Type B pancreatic cell (in vitro differentiated cells): Measurements from ENCODE around the gene MAP2K6. TPM values are rescaled to one million over a fixed set of nuclear protein-coding genes. Genes with fewer than 3 reads are reported as not detected.

ENCODE experiments used
- DNase-seq: peaks from one replicate; pipeline ENCODE4 v3.0.0; 2021; ENCODE audit warnings: mixed read lengths; ENCODE audit not compliant: unreplicated experiment; ENCODE audit errors: extremely low spot score
- H3K27ac Mint-ChIP-seq: 2 replicates; pipeline ENCODE4 v1.8.0; 2021; ENCODE audit warnings: mild to moderate bottlenecking, mixed read lengths
- H3K27me3 Mint-ChIP-seq: 2 replicates; pipeline ENCODE4 v1.8.0; 2021; ENCODE audit warnings: mixed read lengths
- H3K36me3 Mint-ChIP-seq: 2 replicates; pipeline ENCODE4 v1.8.0; 2021; ENCODE audit warnings: mixed read lengths
- H3K4me1 Mint-ChIP-seq: one replicate; pipeline ENCODE4 v1.8.0; 2021; ENCODE audit warnings: mixed read lengths; ENCODE audit not compliant: unreplicated experiment
- H3K4me3 Mint-ChIP-seq: 2 replicates; pipeline ENCODE4 v1.8.0; 2021; ENCODE audit warnings: mild to moderate bottlenecking, mixed read lengths
- H3K9me3 Mint-ChIP-seq: 2 replicates; pipeline ENCODE4 v1.8.0; 2021; ENCODE audit warnings: mixed read lengths
- total RNA-seq: library from RNA; stranded (reverse); gene quantifications from 2 replicates; pipeline ENCODE4 v1.2.1, GENCODE V29; 2021; ENCODE audit warnings: low replicate concordance
- TF ChIP-seq, protein P1 (sequence below): fragments of 200-600 bp; sonication (generic); conservative IDR thresholded peaks from 2 replicates; pipeline ENCODE4 v1.5.0; 2021; ENCODE audit warnings: antibody characterized with exemption, mild to moderate bottlenecking

MAP2K6 gene
- total RNA-seq, 1 donor from 2014 or later = 28.8 TPM

GRCh38 chr17:69427486-69428197 lies 13.1 kb downstream of the MAP2K6 start:
- Mint-ChIP-seq H3K27ac (peak overlapping the region; percentile 62), H3K9me3 (no peaks in the 10 kb centered on the region), H3K4me1 (peaks cover 33% of the 10 kb centered on the region), H3K27me3 (no peaks in the 10 kb centered on the region), H3K36me3 (peaks cover 13% of the 10 kb centered on the region), H3K4me3 (no peak overlapping the region)
- DNase-seq = no peak
- TF ChIP-seq, protein P1, sequence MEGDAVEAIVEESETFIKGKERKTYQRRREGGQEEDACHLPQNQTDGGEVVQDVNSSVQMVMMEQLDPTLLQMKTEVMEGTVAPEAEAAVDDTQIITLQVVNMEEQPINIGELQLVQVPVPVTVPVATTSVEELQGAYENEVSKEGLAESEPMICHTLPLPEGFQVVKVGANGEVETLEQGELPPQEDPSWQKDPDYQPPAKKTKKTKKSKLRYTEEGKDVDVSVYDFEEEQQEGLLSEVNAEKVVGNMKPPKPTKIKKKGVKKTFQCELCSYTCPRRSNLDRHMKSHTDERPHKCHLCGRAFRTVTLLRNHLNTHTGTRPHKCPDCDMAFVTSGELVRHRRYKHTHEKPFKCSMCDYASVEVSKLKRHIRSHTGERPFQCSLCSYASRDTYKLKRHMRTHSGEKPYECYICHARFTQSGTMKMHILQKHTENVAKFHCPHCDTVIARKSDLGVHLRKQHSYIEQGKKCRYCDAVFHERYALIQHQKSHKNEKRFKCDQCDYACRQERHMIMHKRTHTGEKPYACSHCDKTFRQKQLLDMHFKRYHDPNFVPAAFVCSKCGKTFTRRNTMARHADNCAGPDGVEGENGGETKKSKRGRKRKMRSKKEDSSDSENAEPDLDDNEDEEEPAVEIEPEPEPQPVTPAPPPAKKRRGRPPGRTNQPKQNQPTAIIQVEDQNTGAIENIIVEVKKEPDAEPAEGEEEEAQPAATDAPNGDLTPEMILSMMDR = no peak

DNA sequence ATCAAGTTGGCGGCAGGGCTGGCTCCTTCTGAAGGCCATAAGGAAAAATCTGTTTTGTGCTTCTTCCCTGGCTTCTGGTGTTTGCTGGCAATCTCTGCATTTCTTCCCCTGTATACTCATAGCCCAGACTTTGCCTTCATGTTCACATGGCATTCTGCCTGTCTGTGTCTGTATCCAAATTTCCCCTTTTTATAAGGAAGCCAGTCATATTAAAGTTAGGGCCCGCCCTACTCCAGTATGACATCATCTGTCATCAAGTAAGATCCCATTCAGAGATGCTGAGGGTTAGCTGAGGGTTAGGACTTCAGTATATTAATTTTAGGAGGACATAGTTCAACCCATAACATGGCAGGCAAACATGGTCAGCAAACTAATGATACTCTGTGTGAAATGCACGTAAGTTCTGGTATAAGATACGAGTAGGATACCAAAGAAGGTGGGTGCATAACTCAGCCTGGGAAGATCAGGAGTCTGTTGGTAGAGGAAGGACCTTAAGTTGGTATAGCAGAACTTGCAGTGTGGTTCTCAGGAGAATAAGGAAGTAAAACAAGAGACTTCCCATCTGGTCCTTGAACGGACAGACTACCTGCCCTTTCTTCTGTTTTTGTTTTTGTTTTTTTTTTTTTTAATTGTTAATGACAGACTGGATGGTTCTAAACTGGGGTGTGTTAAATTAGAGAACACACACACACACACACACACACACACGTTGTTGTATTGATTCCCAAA lies 13.9 kb downstream of the MAP2K6 start:
- peak overlapping the region; percentile 62 for H3K27ac Mint-ChIP-seq
- peaks cover 37% of the 10 kb centered on the region for H3K4me1 Mint-ChIP-seq
- no peak for DNase-seq
- TF ChIP-seq, protein P1 = no peak
- peaks cover under 1% of the 10 kb centered on the region for H3K9me3 Mint-ChIP-seq
- no peak overlapping the region for H3K4me3 Mint-ChIP-seq
- H3K36me3 Mint-ChIP-seq = peaks cover 11% of the 10 kb centered on the region
- no peaks in the 10 kb centered on the region for H3K27me3 Mint-ChIP-seq

- no peak for DNase-seq
- H3K4me3 Mint-ChIP-seq = peak overlapping the region; percentile 68
- peak overlapping the region; percentile 89 for H3K27ac Mint-ChIP-seq
- no peaks in the 10 kb centered on the region for H3K27me3 Mint-ChIP-seq
- peaks cover 42% of the 10 kb centered on the region for H3K4me1 Mint-ChIP-seq
- H3K9me3 Mint-ChIP-seq = peaks cover 6% of the 10 kb centered on the region
- H3K36me3 Mint-ChIP-seq = peaks cover 10% of the 10 kb centered on the region
- TF ChIP-seq, protein P1 = no peak
Observed at GRCh38 chr17:69430488-69430887, 16.0 kb downstream of the MAP2K6 start.

- Mint-ChIP-seq H3K27me3 (no peaks in the 10 kb centered on the region), H3K4me3 (no peak overlapping the region), H3K4me1 (peaks cover 33% of the 10 kb centered on the region), H3K27ac (no peak overlapping the region), H3K36me3 (peaks cover 10% of the 10 kb centered on the region), H3K9me3 (peaks cover 6% of the 10 kb centered on the region)
- DNase-seq = no peak
- TF ChIP-seq, protein P1 = no peak
Observed at GRCh38 chr17:69431835-69432234, 17.3 kb downstream of the MAP2K6 start.

- peaks cover 6% of the 10 kb centered on the region for H3K9me3 Mint-ChIP-seq
- TF ChIP-seq, protein P1 = no peak
- H3K4me1 Mint-ChIP-seq = peaks cover 33% of the 10 kb centered on the region
- no peak for DNase-seq
- no peak overlapping the region for H3K4me3 Mint-ChIP-seq
- no peak overlapping the region for H3K27ac Mint-ChIP-seq
- no peaks in the 10 kb centered on the region for H3K27me3 Mint-ChIP-seq
- peaks cover 10% of the 10 kb centered on the region for H3K36me3 Mint-ChIP-seq
Observed at GRCh38 chr17:69433093-69433492, 18.6 kb downstream of the MAP2K6 start.
